AG04449 (cell line): Measurements from ENCODE around the gene HSD17B8.
A peak's percentile ranks its signal among the peaks of the same experiment; 100 is the strongest.

Experiments
- CTCF ChIA-PET: fragments of 350-600 bp; formaldehyde crosslinking; extraction: SDS; loops from one replicate; lab custom pipeline; 2021; ENCODE audit warnings: antibody characterized with exemption; lab: Yijun Ruan, JAX
- POLR2A ChIA-PET: fragments of 400-600, 350-600 bp; formaldehyde crosslinking; extraction: SDS; loops from one replicate; lab custom pipeline; 2020; ENCODE audit warnings: antibody characterized with exemption, inconsistent platforms; lab: Yijun Ruan, JAX
- DNase-seq: peaks from one replicate; pipeline ENCODE4 v3.0.0-alpha.2; 2010; ENCODE audit warnings: low read depth, low spot score
- H3K4me3 ChIP-seq: 2 replicates; pipeline ENCODE4 v1.5.1; 2011; ENCODE audit warnings: low read depth, mild to moderate bottlenecking, control low read depth, low read length
- TF ChIP-seq, protein P1 (sequence below): IDR thresholded peaks from one replicate; pipeline ENCODE4 v1.5.1; 2011; ENCODE audit warnings: mild to moderate bottlenecking, moderate library complexity, low read length, control low read depth, inconsistent platforms; ENCODE audit not compliant: insufficient read depth; ENCODE audit errors: missing control alignments

HSD17B8 gene

DNA sequence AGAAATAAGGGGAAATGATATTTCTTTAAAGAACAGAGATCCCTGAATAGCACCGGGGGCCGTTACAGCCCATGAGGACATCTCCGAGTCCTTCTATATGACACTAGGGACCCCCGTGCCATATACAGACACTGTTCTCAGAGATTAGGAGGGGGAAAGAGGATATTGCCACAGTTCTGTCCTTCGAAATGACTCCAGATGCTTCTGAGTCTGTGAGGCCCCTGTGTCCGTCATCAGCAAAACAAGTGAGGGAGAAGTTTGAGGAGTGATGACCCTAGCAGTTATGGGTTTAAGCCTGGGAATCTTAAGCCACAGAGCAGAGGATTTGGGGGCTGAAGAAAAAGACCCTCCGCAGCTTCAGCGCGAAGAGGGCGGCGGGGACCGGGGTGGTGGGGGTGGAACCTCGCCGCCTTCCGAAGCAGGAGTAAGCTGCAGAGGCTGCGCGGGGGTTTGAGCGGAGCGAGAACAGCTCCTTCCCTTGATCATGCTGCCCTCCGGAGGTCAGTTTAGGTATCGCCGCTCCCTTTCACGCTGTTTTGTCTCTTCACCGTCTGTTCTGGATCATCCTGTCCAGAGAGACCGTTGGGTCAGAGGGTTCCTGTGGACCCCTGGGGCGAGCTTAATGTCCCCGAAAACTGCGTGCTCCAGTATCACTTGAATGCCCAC lies 43.7 kb downstream of the HSD17B8 start:
- TF ChIP-seq, protein P1, sequence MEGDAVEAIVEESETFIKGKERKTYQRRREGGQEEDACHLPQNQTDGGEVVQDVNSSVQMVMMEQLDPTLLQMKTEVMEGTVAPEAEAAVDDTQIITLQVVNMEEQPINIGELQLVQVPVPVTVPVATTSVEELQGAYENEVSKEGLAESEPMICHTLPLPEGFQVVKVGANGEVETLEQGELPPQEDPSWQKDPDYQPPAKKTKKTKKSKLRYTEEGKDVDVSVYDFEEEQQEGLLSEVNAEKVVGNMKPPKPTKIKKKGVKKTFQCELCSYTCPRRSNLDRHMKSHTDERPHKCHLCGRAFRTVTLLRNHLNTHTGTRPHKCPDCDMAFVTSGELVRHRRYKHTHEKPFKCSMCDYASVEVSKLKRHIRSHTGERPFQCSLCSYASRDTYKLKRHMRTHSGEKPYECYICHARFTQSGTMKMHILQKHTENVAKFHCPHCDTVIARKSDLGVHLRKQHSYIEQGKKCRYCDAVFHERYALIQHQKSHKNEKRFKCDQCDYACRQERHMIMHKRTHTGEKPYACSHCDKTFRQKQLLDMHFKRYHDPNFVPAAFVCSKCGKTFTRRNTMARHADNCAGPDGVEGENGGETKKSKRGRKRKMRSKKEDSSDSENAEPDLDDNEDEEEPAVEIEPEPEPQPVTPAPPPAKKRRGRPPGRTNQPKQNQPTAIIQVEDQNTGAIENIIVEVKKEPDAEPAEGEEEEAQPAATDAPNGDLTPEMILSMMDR = peak; percentile 90
- ChIA-PET POLR2A (interaction anchor here (0.5 to 6.2 kb wide), 9 partner anchors 12 to 277 kb away, joined by 3 to 70 read pairs (median 6); partner anchors contain the start of genes B3GALT4, RING1, RPS18 and VPS52), CTCF (interaction anchor here (0.6 to 5.9 kb wide), 69 partner anchors 9 to 410 kb away, joined by 3 to 96 read pairs (median 5); partner anchors contain the start of genes B3GALT4, COL11A2, HSD17B8 and ITPR3)
- H3K4me3 ChIP-seq = peak overlapping the region; percentile 54
- DNase-seq = no peak

DNA sequence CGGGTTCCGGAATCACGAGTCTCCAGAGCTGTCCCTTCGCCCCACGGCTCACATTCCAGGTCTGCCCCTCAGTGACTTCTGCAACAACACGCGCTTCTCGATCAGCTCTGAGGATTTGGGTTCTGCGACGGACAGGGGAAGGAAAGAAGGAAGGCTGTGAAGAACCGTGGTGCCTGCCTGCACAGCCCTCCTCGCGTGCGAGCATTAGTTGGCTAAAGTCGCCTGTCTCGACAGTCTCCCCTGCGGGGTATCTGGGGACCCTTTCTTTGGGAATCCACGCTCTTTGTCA lies 44.1 kb downstream of the HSD17B8 start:
- DNase-seq = no peak
- POLR2A ChIA-PET = interaction anchor here (0.7 to 6.2 kb wide), 7 partner anchors 23 to 277 kb away, joined by 3 to 70 read pairs (median 7); partner anchors contain the start of genes B3GALT4, RING1, RPS18 and VPS52
- CTCF ChIA-PET = interaction anchor here (0.7 to 5.9 kb wide), 61 partner anchors 9 to 393 kb away, joined by 3 to 96 read pairs (median 5); partner anchors contain the start of genes B3GALT4, HSD17B8, ITPR3 and PFDN6
- TF ChIP-seq, protein P1 = no peak
- H3K4me3 ChIP-seq = peak overlapping the region; percentile 54

DNA sequence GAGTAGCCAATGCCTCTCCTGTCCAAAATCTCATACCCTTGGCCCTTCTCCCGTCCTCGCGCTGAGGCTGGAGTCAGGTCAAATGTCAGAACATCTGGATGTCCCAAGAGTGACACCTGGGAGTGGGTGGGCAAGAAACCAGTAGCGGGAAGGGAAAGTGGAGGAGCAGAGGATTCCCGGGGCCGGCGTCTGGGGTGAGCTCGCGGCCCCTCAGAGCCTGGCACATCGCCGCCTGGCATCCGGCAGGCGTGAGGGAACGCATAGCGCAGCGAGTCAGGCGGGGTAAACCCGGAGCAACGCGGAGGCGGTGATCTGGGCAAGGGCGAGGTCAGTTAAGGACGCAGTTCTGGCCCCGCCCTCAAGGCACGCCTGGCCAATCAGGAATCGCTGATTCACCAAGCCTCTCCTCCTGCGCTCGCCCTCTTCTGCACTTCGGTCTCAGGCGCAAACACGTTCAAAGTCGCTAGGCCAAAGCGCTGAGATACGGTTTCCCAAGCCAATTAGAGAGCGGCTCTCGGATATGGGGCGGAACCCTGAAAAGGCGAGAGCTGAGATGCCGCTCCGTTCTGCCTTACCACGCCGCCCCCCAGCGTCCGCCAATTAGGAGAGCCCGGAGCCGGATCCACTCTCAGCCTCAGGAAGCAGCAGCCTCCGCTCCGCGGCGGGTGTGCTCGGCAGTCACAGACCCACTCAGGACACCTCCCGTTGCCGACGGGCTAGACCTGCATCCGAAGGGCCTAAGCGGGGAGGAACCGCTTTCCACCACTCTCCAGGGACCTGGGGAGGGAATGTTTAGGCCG lies 44.7 kb downstream of the HSD17B8 start:
- ChIA-PET CTCF (interaction anchor here (0.7 to 5.9 kb wide), 59 partner anchors 10 to 388 kb away, joined by 3 to 96 read pairs (median 5); partner anchors contain the start of genes B3GALT4, HSD17B8, ITPR3 and RING1), POLR2A (interaction anchor here (1.0 to 6.2 kb wide), 10 partner anchors 11 to 278 kb away, joined by 4 to 70 read pairs (median 11); partner anchors contain the start of genes B3GALT4, HSD17B8, RING1 and RPS18)
- TF ChIP-seq, protein P1 = peak; percentile 29
- peak overlapping the region; percentile 81 for H3K4me3 ChIP-seq
- peak; percentile 95 for DNase-seq

DNA sequence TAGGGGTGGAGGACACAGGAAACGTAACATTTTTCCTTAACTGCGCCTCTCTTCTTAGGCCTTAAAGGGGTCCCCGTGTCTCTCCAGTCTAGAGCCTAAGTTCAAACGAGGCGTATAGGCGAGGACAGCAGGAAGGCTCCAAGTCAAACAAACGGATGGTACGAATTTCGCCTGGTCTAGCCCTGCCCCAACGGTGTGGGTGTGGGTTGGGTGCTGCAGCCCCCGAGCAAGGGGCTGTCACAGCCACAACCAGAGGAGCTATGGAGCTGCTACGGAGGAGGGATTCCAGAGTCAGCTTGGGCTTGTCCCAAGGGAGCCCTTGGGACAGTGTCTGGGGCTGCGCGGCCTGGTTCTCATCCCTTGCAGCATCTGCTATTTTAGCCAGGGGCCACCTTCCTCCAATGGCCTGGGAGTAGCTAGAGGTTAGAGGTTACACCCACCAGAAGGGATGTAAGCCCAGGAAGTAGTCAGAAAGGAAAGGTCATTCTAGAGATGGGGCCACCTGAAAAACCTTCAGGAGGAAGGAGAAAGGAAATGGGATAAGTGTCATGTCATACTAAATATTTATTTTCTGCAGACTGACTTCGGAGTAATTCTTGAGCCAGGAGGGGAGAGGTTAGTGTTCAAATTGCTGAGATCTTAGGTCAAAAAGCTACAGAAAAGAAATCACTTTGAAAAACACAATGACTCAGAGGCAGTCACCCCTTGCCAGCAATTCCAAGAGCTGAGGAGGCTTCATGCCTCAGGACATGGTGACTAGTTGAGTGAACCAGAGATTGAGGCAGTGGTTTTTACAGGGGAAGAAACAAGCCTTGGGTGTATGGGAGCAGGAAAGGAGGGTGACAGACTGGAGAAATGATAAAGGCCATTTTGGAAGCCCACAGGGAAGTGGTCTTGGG lies 45.5 kb downstream of the HSD17B8 start:
- peak overlapping the region; percentile 81 for H3K4me3 ChIP-seq
- ChIA-PET CTCF (interaction anchor here (0.6 to 5.9 kb wide), 16 partner anchors 9 to 365 kb away, joined by 3 to 91 read pairs (median 6); partner anchors contain the start of genes RING1, RPS18 and VPS52), POLR2A (interaction anchor here (1.0 to 6.2 kb wide), 9 partner anchors 10 to 278 kb away, joined by 4 to 70 read pairs (median 11); partner anchors contain the start of genes B3GALT4, HSD17B8, RING1 and RPS18)
- TF ChIP-seq, protein P1 = no peak
- peak; percentile 58 for DNase-seq

DNA sequence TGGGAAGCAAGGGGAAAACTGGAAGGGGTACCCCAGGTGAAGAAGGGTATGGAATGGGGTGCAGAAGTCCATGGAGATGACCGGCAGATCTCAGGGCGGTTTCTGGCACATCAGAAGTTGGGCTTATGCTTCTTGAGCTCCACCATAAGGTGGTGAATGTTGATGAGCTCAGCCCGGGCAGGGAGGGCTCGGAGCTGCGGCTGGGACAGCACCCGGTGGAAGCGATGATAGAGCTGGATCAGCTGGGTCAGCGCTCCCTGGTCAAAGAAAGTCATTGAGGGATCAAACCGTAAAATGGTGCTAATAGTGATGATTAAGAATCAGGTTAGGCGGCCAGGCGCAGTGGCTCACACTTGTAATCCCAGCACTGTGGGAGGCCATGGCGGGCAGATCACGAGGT lies 46.3 kb downstream of the HSD17B8 start:
- TF ChIP-seq, protein P1 = no peak
- ChIA-PET CTCF (interaction anchor here (0.6 to 5.3 kb wide), 7 partner anchors 11 to 366 kb away, joined by 3 to 36 read pairs (median 12); partner anchors contain the start of genes RING1, RPS18 and VPS52), POLR2A (interaction anchor here (0.6 to 6.2 kb wide), 8 partner anchors 10 to 296 kb away, joined by 3 to 70 read pairs (median 14); partner anchors contain the start of genes B3GALT4, PFDN6, RING1 and RPS18)
- no peak for DNase-seq
- H3K4me3 ChIP-seq = no peak overlapping the region; the same call in 1 of the 2 replicates
